Measurements from ENCODE around the gene HIVEP3.

- TF ChIP-seq, protein P1, sequence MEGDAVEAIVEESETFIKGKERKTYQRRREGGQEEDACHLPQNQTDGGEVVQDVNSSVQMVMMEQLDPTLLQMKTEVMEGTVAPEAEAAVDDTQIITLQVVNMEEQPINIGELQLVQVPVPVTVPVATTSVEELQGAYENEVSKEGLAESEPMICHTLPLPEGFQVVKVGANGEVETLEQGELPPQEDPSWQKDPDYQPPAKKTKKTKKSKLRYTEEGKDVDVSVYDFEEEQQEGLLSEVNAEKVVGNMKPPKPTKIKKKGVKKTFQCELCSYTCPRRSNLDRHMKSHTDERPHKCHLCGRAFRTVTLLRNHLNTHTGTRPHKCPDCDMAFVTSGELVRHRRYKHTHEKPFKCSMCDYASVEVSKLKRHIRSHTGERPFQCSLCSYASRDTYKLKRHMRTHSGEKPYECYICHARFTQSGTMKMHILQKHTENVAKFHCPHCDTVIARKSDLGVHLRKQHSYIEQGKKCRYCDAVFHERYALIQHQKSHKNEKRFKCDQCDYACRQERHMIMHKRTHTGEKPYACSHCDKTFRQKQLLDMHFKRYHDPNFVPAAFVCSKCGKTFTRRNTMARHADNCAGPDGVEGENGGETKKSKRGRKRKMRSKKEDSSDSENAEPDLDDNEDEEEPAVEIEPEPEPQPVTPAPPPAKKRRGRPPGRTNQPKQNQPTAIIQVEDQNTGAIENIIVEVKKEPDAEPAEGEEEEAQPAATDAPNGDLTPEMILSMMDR (tag by site-specific recombination; IDR thresholded peaks at IDR 0.05) = no peak
- no peak for TF ChIP-seq ZFP37 (tag by site-specific recombination; IDR thresholded peaks at IDR 0.05)
- no peak for TF ChIP-seq ZNF660 (tag by site-specific recombination; IDR thresholded peaks at IDR 0.05)
- TF ChIP-seq MZF1 (tag by site-specific recombination; IDR thresholded peaks at IDR 0.05; ENCODE audit: borderline replicate concordance) = no peak
- TF ChIP-seq ZNF10 (tag by site-specific recombination; IDR thresholded peaks at IDR 0.05) = no peak
- no peak for TF ChIP-seq TRIM28 (IDR thresholded peaks at IDR 0.05; ENCODE audit: borderline replicate concordance, low read length)
- TF ChIP-seq GLI4 (tag by site-specific recombination; IDR thresholded peaks at IDR 0.05) = no peak
- TF ChIP-seq ZNF335 (tag by site-specific recombination; conservative IDR thresholded peaks at IDR 0.05) = no peak
- TF ChIP-seq ZNF274 (IDR thresholded peaks at IDR 0.05; ENCODE audit: low read length) = no peak
- no peak for TF ChIP-seq ZNF274 (tag by site-specific recombination; IDR thresholded peaks at IDR 0.05; ENCODE audit: borderline replicate concordance)
Measured at GRCh38 chr1:41494351-41495209, 424.1 kb downstream of the HIVEP3 start.

Measured in HEK293 (cell line).